Breast epithelium (tissue), 3 donors: ENCODE measurements around the gene CRHR2.

Source experiments
- CTCF ChIP-seq, 3 donors: fragments of 450-650 bp; IDR thresholded peaks; one replicate each; pipeline ENCODE4 v1.5.1; 2016 to 2017; ENCODE audit warnings: antibody characterized with exemption in 3 of 3, mild to moderate bottlenecking in 3 of 3, moderate library complexity in 3 of 3
- POLR2A ChIP-seq: fragments of 450-650 bp; IDR thresholded peaks from one replicate; pipeline ENCODE4 v1.6.1; 2016; ENCODE audit warnings: antibody characterized with exemption, mild to moderate bottlenecking, moderate library complexity
- POLR2AphosphoS5 ChIP-seq, 3 donors: sonication (generic); formaldehyde crosslinking; IDR thresholded peaks; one replicate each; pipeline ENCODE4 v1.6.1; 2017; ENCODE audit warnings: antibody characterized with exemption in 3 of 3

DNA sequence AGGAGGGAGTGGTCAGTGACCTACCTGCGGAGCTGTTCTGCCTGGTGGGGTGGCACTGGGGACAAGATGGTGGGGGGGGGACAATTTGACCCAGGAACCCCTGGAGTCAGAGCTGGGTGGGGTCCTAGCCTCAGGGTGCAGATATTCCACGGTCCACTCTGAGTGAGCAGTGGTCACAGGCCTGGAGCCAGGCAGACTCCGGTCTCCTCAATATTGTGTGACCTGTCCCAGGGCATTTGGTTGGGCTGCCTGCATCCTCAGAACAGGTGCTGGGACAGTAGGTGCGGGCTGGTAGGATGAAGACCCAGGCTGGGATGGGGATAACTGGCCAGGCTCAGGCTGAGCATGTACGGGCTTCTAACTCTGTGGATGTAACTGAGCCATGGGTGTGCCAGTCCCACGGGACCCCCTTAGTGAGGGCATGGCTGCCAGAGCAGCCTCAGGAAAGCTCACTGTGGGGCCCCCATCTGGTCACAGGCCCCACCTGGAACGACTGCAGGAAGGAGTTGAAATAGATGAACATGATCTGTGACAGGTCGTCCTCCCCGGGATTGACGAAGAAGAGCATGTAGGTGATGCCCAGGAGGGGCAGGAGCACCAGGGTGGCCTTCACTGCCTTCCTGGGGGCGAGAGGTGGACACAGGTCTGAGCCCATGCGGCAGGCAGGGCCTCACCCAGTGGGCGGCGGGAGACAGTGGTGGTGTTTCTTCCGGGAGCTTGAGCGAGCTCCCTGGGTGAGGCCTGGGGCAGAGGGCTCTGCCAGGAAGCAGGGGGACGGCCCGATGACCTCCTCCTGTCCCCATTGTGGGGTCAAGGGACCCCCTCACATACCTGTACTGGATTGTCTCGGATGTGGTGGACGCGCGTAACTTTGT, 26.9 kb downstream of the CRHR2 start:
- no peak for TF ChIP-seq CTCF (IDR thresholded peaks at IDR 0.05)
- no peak for TF ChIP-seq POLR2A
- TF ChIP-seq POLR2AphosphoS5 (IDR thresholded peaks at IDR 0.05): no peak
